Astrocyte (in vitro differentiated cells and primary cell): ENCODE data around the gene RRP36.

Experiments used
- EZH2 ChIP-seq: IDR thresholded peaks from 2 replicates; pipeline ENCODE4 v1.6.1; 2012; ENCODE audit warnings: mild to moderate bottlenecking, low read length, inconsistent platforms; ENCODE audit not compliant: insufficient read depth
- TF ChIP-seq, protein P1 (sequence below): IDR thresholded peaks from 2 replicates; pipeline ENCODE4 v1.5.1; 2011; ENCODE audit warnings: low read depth, mild to moderate bottlenecking, inconsistent platforms, low read length, moderate library complexity; ENCODE audit not compliant: insufficient read depth

DNA sequence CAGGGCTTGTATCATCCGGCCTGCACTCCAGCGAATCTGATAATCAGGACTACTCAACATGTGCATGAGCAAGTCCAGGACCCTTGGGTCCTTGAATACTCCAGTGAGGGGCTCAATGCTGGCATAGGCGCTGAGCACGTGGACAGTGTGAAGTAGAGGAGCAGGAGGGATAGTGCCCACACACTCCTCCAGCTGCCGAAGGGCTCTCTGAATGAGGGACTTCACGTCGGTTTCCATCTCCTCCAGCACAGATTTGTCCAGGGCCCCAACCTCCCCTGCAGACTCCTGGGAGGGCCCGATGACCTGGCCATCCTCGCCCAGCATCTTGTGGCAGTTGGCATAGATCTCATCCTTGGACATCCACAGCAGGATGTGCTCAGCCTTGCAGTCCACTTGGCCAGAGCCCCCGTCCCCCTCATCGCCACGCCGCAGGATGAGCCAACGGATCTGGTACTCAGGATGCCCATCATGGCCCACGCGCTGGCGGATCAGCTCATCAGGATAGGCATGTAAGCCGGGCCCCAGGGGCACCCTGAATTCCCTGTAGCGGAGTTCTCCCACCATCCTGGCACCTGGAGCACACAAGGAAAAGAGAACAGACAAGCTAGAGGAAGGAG lies 30.9 kb downstream of the RRP36 start:
- TF ChIP-seq, protein P1, sequence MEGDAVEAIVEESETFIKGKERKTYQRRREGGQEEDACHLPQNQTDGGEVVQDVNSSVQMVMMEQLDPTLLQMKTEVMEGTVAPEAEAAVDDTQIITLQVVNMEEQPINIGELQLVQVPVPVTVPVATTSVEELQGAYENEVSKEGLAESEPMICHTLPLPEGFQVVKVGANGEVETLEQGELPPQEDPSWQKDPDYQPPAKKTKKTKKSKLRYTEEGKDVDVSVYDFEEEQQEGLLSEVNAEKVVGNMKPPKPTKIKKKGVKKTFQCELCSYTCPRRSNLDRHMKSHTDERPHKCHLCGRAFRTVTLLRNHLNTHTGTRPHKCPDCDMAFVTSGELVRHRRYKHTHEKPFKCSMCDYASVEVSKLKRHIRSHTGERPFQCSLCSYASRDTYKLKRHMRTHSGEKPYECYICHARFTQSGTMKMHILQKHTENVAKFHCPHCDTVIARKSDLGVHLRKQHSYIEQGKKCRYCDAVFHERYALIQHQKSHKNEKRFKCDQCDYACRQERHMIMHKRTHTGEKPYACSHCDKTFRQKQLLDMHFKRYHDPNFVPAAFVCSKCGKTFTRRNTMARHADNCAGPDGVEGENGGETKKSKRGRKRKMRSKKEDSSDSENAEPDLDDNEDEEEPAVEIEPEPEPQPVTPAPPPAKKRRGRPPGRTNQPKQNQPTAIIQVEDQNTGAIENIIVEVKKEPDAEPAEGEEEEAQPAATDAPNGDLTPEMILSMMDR = no peak
- no peak for TF ChIP-seq EZH2
